CD4-positive, alpha-beta memory T cell (primary cell): Measurements from ENCODE around the gene GAREM1. TPM values are rescaled to one million over a fixed set of nuclear protein-coding genes. Genes with fewer than 3 reads are reported as not detected.
A peak's percentile ranks its signal among the peaks of the same experiment; 100 is the strongest.

Experiments used
- CTCF ChIA-PET: fragments of 350-600 bp; sonication (Branson Sonifier 250); formaldehyde crosslinking; loops from one replicate; lab custom pipeline; 2021; ENCODE audit warnings: inconsistent platforms; ENCODE audit not compliant: partially characterized antibody; lab: Charles Lee
- POLR2A ChIA-PET: fragments of 350-600 bp; sonication (Branson Sonifier 250); formaldehyde crosslinking; loops from one replicate; lab custom pipeline; 2021; ENCODE audit not compliant: partially characterized antibody; lab: Charles Lee
- DNase-seq, 5 donors: peaks; one replicate each; pipeline versions ENCODE4 v3.0.0 to v3.0.0-alpha.2; 2020 to 2022; ENCODE audit warnings: mixed read lengths in 1 of 5
- H3K27ac ChIP-seq: one replicate; pipeline ENCODE4 v1.7.0; 2013; ENCODE audit warnings: low read depth, low read length
- H3K27me3 ChIP-seq: 2 replicates; pipeline ENCODE4 v1.7.0; 2013; ENCODE audit warnings: mild to moderate bottlenecking, low read length, moderate library complexity; ENCODE audit not compliant: insufficient read depth
- H3K36me3 ChIP-seq: 2 replicates; pipeline ENCODE4 v1.7.0; 2013; ENCODE audit warnings: mild to moderate bottlenecking, low read length, moderate library complexity; ENCODE audit not compliant: insufficient read depth
- H3K4me1 ChIP-seq: 2 replicates; pipeline ENCODE4 v1.7.0; 2013; ENCODE audit warnings: mild to moderate bottlenecking, low read length, moderate library complexity; ENCODE audit not compliant: insufficient read depth
- H3K4me3 ChIP-seq, 2 donors: one replicate each; pipeline ENCODE4 v1.7.0; 2013; ENCODE audit warnings: low read length in 2 of 2, mild to moderate bottlenecking in 1 of 2
- H3K9me3 ChIP-seq, 2 donors: one replicate each; pipeline ENCODE4 v1.7.0; 2013; ENCODE audit warnings: low read length in 2 of 2, control low read depth in 1 of 2; ENCODE audit not compliant: control insufficient read depth in 1 of 2
- H3K27ac Mint-ChIP-seq, 7 donors: one replicate each; pipeline ENCODE4 v1.8.0; 2020 to 2021; ENCODE audit warnings: mixed read lengths in 7 of 7, mild to moderate bottlenecking in 6 of 7, inconsistent platforms in 3 of 7, moderate library complexity in 3 of 7
- H3K27me3 Mint-ChIP-seq, 2 donors: one replicate each; pipeline ENCODE4 v1.8.0; 2020 to 2021; ENCODE audit warnings: mixed read lengths in 2 of 2
- H3K36me3 Mint-ChIP-seq, 2 donors: one replicate each; pipeline ENCODE4 v1.8.0; 2020 to 2021; ENCODE audit warnings: mixed read lengths in 2 of 2, inconsistent platforms in 1 of 2, mild to moderate bottlenecking in 1 of 2
- H3K4me1 Mint-ChIP-seq, 4 donors: one replicate each; pipeline ENCODE4 v1.8.0; 2020 to 2021; ENCODE audit warnings: mixed read lengths in 4 of 4, mild to moderate bottlenecking in 1 of 4
- H3K4me3 Mint-ChIP-seq, 8 donors: one replicate each; pipeline ENCODE4 v1.8.0; 2020 to 2021; ENCODE audit warnings: mixed read lengths in 8 of 8, mild to moderate bottlenecking in 7 of 8, moderate library complexity in 6 of 8, inconsistent platforms in 3 of 8
- H3K9me3 Mint-ChIP-seq, 8 donors: one replicate each; pipeline ENCODE4 v1.8.0; 2020 to 2021; ENCODE audit warnings: mixed read lengths in 8 of 8, mild to moderate bottlenecking in 5 of 8, inconsistent platforms in 3 of 8, moderate library complexity in 1 of 8
- intact Hi-C: fragments of 100-400 bp; cut with micrococcal nuclease; formaldehyde crosslinking; loops from one replicate; pipeline ENCODE4 v1.15.1; 2023
- polyA plus RNA-seq, 2 donors: library from polyadenylated mRNA; unstranded; fragments of 300-500 nt; fragmentation: Illumina TruSeq; gene quantifications; one replicate each; pipeline ENCODE4 v1.2.3, GENCODE V29; 2021
- total RNA-seq, 2 experiments: library from RNA; stranded (reverse); gene quantifications; one replicate each; pipeline ENCODE4 v1.2.3, GENCODE V29; 2021

Gene GAREM1
- total and polyA plus RNA-seq, 4 experiments from 2014 or later: 0.28 to 1.1 (median 0.52) TPM; not detected in 1

DNA sequence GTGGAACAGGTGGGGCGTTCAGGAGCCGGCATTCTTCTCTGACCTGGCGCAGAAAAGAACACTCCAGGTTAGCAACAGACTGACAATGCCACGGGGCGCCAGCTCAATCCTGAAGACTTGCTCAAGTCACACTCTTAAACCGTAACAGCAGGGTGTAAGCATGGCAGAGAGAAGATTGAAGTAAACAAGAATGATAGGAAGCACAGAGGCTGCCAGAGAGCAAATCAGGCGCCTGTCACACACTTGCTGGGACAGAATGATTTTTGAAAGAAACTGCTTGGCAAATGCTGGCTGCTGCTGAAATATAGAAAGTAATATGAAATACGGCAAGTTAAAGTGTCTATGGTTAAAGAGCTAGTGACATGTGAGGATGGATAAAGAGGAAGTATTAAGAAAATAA, 200.3 kb downstream of the GAREM1 start:
- CTCF ChIA-PET: no interaction called here
- POLR2A ChIA-PET: no interaction called here

DNA sequence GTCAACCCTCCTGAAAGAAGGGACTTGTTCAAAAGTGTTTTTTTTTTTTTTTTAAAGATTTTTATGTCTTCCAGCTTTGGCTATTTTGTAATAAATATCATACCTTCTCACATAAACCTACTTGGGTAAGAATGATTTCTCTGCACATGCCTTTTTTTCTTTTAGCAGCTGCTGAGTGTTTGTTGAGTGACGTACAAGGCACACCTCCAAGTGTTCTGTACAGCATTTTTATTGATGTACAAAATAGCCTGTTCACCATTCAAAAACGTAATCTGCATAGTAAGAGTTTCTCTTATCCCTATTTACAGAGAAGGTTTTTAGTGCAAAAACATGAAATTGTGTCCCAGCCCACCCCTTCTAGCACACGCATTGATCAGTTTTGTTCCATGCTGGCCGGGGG, 203.2 kb downstream of the GAREM1 start:
- ChIA-PET POLR2A (no interaction called here), CTCF (no interaction called here)
- Histone ChIP-seq H3K4me3 (no peak overlapping the region), H3K27me3 (no peaks in the 10 kb centered on the region), H3K36me3 (no peaks in the 10 kb centered on the region), H3K4me1 (no peaks in the 10 kb centered on the region), H3K27ac (no peak overlapping the region), H3K9me3 (no peaks in the 10 kb centered on the region)
- H3K4me3 Mint-ChIP-seq: no peak overlapping the region
- no peak overlapping the region for H3K27ac Mint-ChIP-seq
- H3K27me3 Mint-ChIP-seq: peaks cover 7 to 17% of the 10 kb centered on the region in 2 donors
- intact Hi-C loops: no loop called here
- H3K9me3 Mint-ChIP-seq: peaks cover 0 to 2% (median 0%) of the 10 kb centered on the region in 8 donors
- no peaks in the 10 kb centered on the region for H3K36me3 Mint-ChIP-seq
- DNase-seq: no peak
- no peaks in the 10 kb centered on the region for H3K4me1 Mint-ChIP-seq

More for the DNA sequence above, 200.3 kb downstream of the GAREM1 start:
- Mint-ChIP-seq H3K27me3 (peaks cover 9 to 10% of the 10 kb centered on the region in 2 donors), H3K4me3 (no peak overlapping the region), H3K4me1 (no peaks in the 10 kb centered on the region), H3K27ac (peak overlapping the region in 1 of 7 donors; percentile 8), H3K36me3 (no peaks in the 10 kb centered on the region), H3K9me3 (peaks cover 0 to 2% (median 0%) of the 10 kb centered on the region in 8 donors)
- H3K27me3 ChIP-seq: no peaks in the 10 kb centered on the region
- H3K9me3 ChIP-seq: no peaks in the 10 kb centered on the region
- H3K27ac ChIP-seq: no peak overlapping the region
- no peak for DNase-seq
- no peaks in the 10 kb centered on the region for H3K36me3 ChIP-seq
- no peak overlapping the region for H3K4me3 ChIP-seq
- intact Hi-C loops: no loop called here
- no peaks in the 10 kb centered on the region for H3K4me1 ChIP-seq

DNA sequence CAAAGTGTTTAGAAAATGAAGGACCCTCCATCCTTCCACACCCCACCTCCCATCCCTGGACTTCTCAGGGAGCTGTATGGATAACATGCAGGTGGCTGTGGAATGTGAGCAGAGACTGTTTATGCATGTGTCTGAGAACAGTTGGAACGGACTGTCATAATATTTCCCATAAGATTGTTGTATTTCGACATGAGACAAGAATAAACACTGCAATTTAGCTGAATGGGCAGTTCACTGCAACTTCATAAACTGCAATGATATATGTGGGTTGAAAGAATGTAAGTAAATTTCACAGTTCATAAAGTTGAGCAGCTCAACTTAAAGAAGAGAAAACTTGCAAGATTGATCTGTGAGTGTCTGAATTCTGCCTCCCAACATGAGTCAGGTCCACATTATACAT, 206.3 kb downstream of the GAREM1 start:
- Histone ChIP-seq H3K27ac (no peak overlapping the region), H3K9me3 (no peaks in the 10 kb centered on the region), H3K4me1 (no peaks in the 10 kb centered on the region), H3K27me3 (no peaks in the 10 kb centered on the region), H3K4me3 (no peak overlapping the region), H3K36me3 (no peaks in the 10 kb centered on the region)
- H3K4me3 Mint-ChIP-seq: no peak overlapping the region
- ChIA-PET CTCF (interaction anchor here (1.1 kb wide), 1 partner anchor 8 kb away, joined by 4 read pairs; no protein-coding TSS in a partner anchor), POLR2A (no interaction called here)
- intact Hi-C loops: no loop called here
- no peaks in the 10 kb centered on the region for H3K4me1 Mint-ChIP-seq
- H3K9me3 Mint-ChIP-seq: peaks cover 0 to 1% (median 0%) of the 10 kb centered on the region in 8 donors
- H3K27me3 Mint-ChIP-seq: peaks cover 11 to 14% of the 10 kb centered on the region in 2 donors
- no peak for DNase-seq
- H3K36me3 Mint-ChIP-seq: no peaks in the 10 kb centered on the region
- H3K27ac Mint-ChIP-seq: no peak overlapping the region

DNA sequence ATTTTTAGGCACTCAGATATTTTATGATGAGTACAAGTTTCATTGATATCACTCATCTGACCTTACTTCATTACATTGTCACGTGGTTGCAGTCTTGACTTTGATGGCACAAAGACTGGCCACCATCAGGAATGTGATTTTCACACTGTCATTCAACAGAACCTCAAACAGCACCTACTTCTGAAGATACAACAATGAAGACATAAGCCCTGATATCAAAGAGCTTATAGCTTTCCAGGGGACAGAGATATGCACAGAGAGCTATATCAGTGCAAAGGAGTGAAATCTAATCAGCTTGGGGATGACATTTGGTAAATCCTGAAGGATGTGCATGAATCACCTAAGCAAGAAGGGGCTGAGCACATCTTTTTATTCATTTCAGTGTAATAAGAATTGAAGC, 208.6 kb downstream of the GAREM1 start:
- ChIA-PET POLR2A (no interaction called here), CTCF (no interaction called here)
- intact Hi-C loops: no loop called here
- Mint-ChIP-seq H3K36me3 (no peaks in the 10 kb centered on the region), H3K27me3 (peaks cover 13% of the 10 kb centered on the region in 2 donors), H3K27ac (no peak overlapping the region), H3K4me1 (peaks cover 0 to 4% (median 0%) of the 10 kb centered on the region in 4 donors), H3K4me3 (no peak overlapping the region), H3K9me3 (peaks cover 0 to 1% (median 0%) of the 10 kb centered on the region in 8 donors)
- no peak for DNase-seq
- Histone ChIP-seq H3K4me1 (no peaks in the 10 kb centered on the region), H3K4me3 (no peak overlapping the region), H3K27ac (no peak overlapping the region), H3K36me3 (no peaks in the 10 kb centered on the region), H3K27me3 (no peaks in the 10 kb centered on the region), H3K9me3 (no peaks in the 10 kb centered on the region)

DNA sequence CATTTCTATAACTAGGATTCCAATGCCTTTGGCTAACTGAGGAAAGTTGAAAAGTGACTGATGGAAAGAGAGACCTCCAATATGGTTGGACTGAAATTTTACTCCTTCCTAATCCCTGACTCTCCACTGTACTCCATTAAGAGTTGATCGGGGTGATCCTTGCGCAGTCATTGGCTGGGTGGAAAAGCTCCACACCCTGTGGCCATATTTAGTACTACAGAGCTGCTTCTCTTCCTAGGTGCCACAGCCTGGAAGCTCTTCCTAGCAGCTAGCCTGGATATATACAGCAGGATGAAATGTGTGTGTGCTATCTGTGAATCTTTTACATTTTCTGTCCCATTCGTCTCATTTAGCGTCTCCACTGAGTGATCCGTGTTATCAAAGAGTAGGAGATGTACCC, 209.7 kb downstream of the GAREM1 start:
- Mint-ChIP-seq H3K9me3 (peaks cover 0 to 1% (median 0%) of the 10 kb centered on the region in 8 donors), H3K27ac (no peak overlapping the region), H3K27me3 (peaks cover 11 to 17% of the 10 kb centered on the region in 2 donors), H3K36me3 (no peaks in the 10 kb centered on the region), H3K4me1 (peaks cover 0 to 4% (median 0%) of the 10 kb centered on the region in 4 donors), H3K4me3 (no peak overlapping the region)
- H3K27ac ChIP-seq: no peak overlapping the region
- POLR2A ChIA-PET: no interaction called here
- no peaks in the 10 kb centered on the region for H3K27me3 ChIP-seq
- H3K36me3 ChIP-seq: no peaks in the 10 kb centered on the region
- intact Hi-C loops: no loop called here
- no peak overlapping the region for H3K4me3 ChIP-seq
- H3K4me1 ChIP-seq: no peaks in the 10 kb centered on the region
- CTCF ChIA-PET: interaction anchor here (1.6 kb wide), 1 partner anchor 11 kb away, joined by 3 read pairs; no protein-coding TSS in a partner anchor
- no peaks in the 10 kb centered on the region for H3K9me3 ChIP-seq
- DNase-seq: no peak

DNA sequence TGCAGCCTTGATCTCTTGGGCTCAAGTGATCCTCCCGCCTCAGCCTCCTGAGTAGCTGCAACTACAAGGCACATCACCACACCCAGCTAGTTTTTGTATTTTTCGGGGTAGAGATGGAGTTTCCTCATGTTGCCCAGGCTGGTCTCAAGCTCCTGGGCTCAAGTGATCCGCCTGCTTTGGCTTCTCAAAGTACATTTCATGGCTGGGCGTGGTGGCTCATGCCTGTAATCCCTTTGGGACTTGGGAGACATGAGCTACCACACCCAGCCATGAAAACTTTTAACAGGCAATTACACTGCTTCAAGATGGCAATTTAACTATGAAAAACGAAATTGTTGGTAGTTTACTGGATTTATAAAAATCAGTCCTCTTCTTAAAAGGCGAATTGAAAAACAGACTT, 211.1 kb downstream of the GAREM1 start:
- Histone ChIP-seq H3K4me1 (no peaks in the 10 kb centered on the region), H3K36me3 (no peaks in the 10 kb centered on the region), H3K4me3 (no peak overlapping the region), H3K27me3 (no peaks in the 10 kb centered on the region), H3K9me3 (no peaks in the 10 kb centered on the region), H3K27ac (no peak overlapping the region)
- intact Hi-C loops: no loop called here
- peaks cover 0 to 1% (median 0%) of the 10 kb centered on the region in 8 donors for H3K9me3 Mint-ChIP-seq
- no peaks in the 10 kb centered on the region for H3K36me3 Mint-ChIP-seq
- no peak overlapping the region for H3K27ac Mint-ChIP-seq
- H3K4me3 Mint-ChIP-seq: no peak overlapping the region
- CTCF ChIA-PET: interaction anchor here (0.9 to 1.6 kb wide), 2 partner anchors 9 to 13 kb away, joined by 3 to 4 read pairs; no protein-coding TSS in a partner anchor
- H3K27me3 Mint-ChIP-seq: peaks cover 12 to 19% of the 10 kb centered on the region in 2 donors
- POLR2A ChIA-PET: no interaction called here
- DNase-seq: no peak
- H3K4me1 Mint-ChIP-seq: peaks cover 0 to 4% (median 0%) of the 10 kb centered on the region in 4 donors

DNA sequence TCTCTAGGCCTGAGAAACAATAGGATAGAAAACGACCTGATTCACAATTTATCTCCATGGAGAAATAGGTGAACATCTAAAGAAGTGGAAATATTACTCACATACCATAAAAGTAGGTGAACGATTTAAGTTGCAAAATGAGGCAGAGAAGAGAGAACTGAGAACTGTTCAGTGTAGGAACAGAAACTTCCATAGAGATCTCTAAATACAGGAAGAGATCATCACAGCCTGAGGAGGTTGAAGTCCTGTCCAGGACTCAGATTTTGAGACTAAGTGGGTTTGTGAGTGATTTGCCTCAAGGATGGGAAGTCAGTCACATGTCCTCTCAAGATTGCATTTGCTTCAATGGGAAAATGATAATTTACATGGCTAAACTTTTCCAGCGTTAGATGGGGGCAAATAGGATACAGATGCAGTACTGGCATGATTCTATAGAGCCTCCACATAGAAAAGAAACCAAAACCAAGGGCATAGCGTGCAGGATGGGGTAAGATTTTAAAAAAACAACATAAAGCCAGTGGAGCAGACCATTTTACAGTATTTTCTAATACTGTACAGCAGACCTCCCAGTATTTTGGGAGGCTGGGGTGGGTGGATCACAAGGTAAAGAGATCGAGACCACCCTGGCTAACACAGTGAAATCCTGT, 212.0 kb downstream of the GAREM1 start:
- peaks cover 0 to 1% (median 0%) of the 10 kb centered on the region in 8 donors for H3K9me3 Mint-ChIP-seq
- Histone ChIP-seq H3K27ac (no peak overlapping the region), H3K4me1 (no peaks in the 10 kb centered on the region), H3K9me3 (no peaks in the 10 kb centered on the region), H3K27me3 (no peaks in the 10 kb centered on the region), H3K36me3 (no peaks in the 10 kb centered on the region), H3K4me3 (no peak overlapping the region)
- no peak overlapping the region for H3K4me3 Mint-ChIP-seq
- intact Hi-C loops: no loop called here
- H3K27me3 Mint-ChIP-seq: peaks cover 13 to 21% of the 10 kb centered on the region in 2 donors
- DNase-seq: no peak
- ChIA-PET POLR2A (no interaction called here), CTCF (no interaction called here)
- no peak overlapping the region for H3K27ac Mint-ChIP-seq
- no peaks in the 10 kb centered on the region for H3K36me3 Mint-ChIP-seq
- peaks cover 0 to 4% (median 0%) of the 10 kb centered on the region in 4 donors for H3K4me1 Mint-ChIP-seq
